Colonic mucosa (tissue), 4 donors: Measurements from ENCODE around the gene DGCR6. TPM values are rescaled to one million over a fixed set of nuclear protein-coding genes. Genes with fewer than 3 reads are reported as not detected.
"Not testable (repeated sequence)": the region's sequence is repeated elsewhere in the genome, so short reads cannot be mapped to it uniquely, and the experiment has no call there.

ENCODE experiments used
- DNase-seq: peaks from one replicate; pipeline ENCODE4 v3.0.0-alpha.2; 2020
- H3K27ac ChIP-seq: fragments of 200-600 bp; one replicate; pipeline ENCODE4 v1.8.0; 2021
- H3K27me3 ChIP-seq: fragments of 200-600 bp; one replicate; pipeline ENCODE4 v1.8.0; 2021
- H3K36me3 ChIP-seq: fragments of 200-600 bp; one replicate; pipeline ENCODE4 v1.8.0; 2021
- H3K4me1 ChIP-seq: fragments of 200-600 bp; one replicate; pipeline ENCODE4 v1.8.0; 2021; ENCODE audit warnings: mild to moderate bottlenecking
- H3K4me3 ChIP-seq: fragments of 200-600 bp; one replicate; pipeline ENCODE4 v1.8.0; 2021
- H3K9ac ChIP-seq, 2 donors: one replicate each; pipeline ENCODE4 v1.7.0; 2013; ENCODE audit warnings: control low read depth in 2 of 2, low read depth in 2 of 2, low read length in 2 of 2
- H3K9me3 ChIP-seq: fragments of 200-600 bp; one replicate; pipeline ENCODE4 v1.8.0; 2021
- intact Hi-C: fragments of 100-400 bp; cut with DNase I; formaldehyde crosslinking; loops from one replicate; pipeline ENCODE4 v1.14.1; 2022
- total RNA-seq, 2 donors: library from RNA; stranded (reverse); fragmentation: NEBNext Ultra II Directional in 1 of 2; extraction: Animal tissue kit (Norgen Biotek cat#: 25700) in 1 of 2; gene quantifications; one replicate each; pipeline ENCODE4 v1.2.1, GENCODE V29; 2021
- donor health status: healthy.
- donor health status: DM: no; HTN: no; CAD: no.
- donor health status: DM: no; HTN: no; CAD: no.

DGCR6 gene
- total RNA-seq, 2 donors from 2014 or later: 0.57 to 0.77 TPM

- H3K4me1 ChIP-seq, H3K27me3 ChIP-seq, H3K36me3 ChIP-seq, H3K9ac ChIP-seq, DNase-seq, H3K27ac ChIP-seq, H3K4me3 ChIP-seq, H3K9me3 ChIP-seq: not testable (repeated sequence)
- intact Hi-C loops: loop anchor here (5.0 kb wide), 1 partner anchor 674 kb away; no protein-coding TSS in a partner anchor
Observed at GRCh38 chr22:18958738-18959137, 52.6 kb downstream of the DGCR6 start.

GRCh38 chr22:18959266-18959665 is 53.1 kb downstream of the DGCR6 start:
- not testable (repeated sequence) for H3K27me3 ChIP-seq, H3K4me3 ChIP-seq, DNase-seq, H3K36me3 ChIP-seq, H3K4me1 ChIP-seq, H3K9ac ChIP-seq, H3K9me3 ChIP-seq, H3K27ac ChIP-seq
- intact Hi-C loops: loop anchor here (5.0 kb wide), 1 partner anchor 673 kb away; no protein-coding TSS in a partner anchor

- not testable (repeated sequence) for H3K9ac ChIP-seq, H3K27ac ChIP-seq, DNase-seq, H3K4me1 ChIP-seq, H3K4me3 ChIP-seq, H3K9me3 ChIP-seq, H3K27me3 ChIP-seq, H3K36me3 ChIP-seq
- intact Hi-C loops: loop anchor here (5.0 kb wide), 1 partner anchor 673 kb away; no protein-coding TSS in a partner anchor
Observed at GRCh38 chr22:18959741-18960140, 53.6 kb downstream of the DGCR6 start.

- H3K4me1 ChIP-seq, H3K4me3 ChIP-seq, intact Hi-C loops, H3K9ac ChIP-seq, H3K9me3 ChIP-seq, DNase-seq, H3K27ac ChIP-seq, H3K36me3 ChIP-seq, H3K27me3 ChIP-seq: not testable (repeated sequence)
Observed at GRCh38 chr22:18960166-18960820, 54.2 kb downstream of the DGCR6 start.

GRCh38 chr22:18961201-18961600 is 55.1 kb downstream of the DGCR6 start:
- H3K4me3 ChIP-seq, DNase-seq, H3K9ac ChIP-seq, H3K27ac ChIP-seq, H3K27me3 ChIP-seq, H3K4me1 ChIP-seq, intact Hi-C loops, H3K9me3 ChIP-seq, H3K36me3 ChIP-seq: not testable (repeated sequence)

Other genes with a start within 250 kb of the DGCR6 start
- gene PRODH, start 30.0 kb downstream of the DGCR6 start, total RNA-seq: 10 to 100 TPM; 11.1 to 11.6 TPM
- 10 to 100 TPM; 71.6 to 82.5 TPM for gene DGCR2, start 216.1 kb downstream of the DGCR6 start, total RNA-seq
- not detected for gene TSSK2, start 225.0 kb downstream of the DGCR6 start, total RNA-seq
- gene ESS2, start 238.3 kb downstream of the DGCR6 start, total RNA-seq: 10 to 100 TPM; 12.8 to 16.1 TPM
- not detected for gene GSC2, start 244.0 kb downstream of the DGCR6 start, total RNA-seq